ENCODE measurements around the gene CST6. TPM values are rescaled to one million over a fixed set of nuclear protein-coding genes. Genes with fewer than 3 reads are reported as not detected.
A peak's percentile ranks its signal among the peaks of the same experiment; 100 is the strongest.
"Not testable (repeated sequence)": the region's sequence is repeated elsewhere in the genome, so short reads cannot be mapped to it uniquely, and the experiment has no call there.

The CST6 gene
- total RNA-seq, 1 donor: not detected

DNA sequence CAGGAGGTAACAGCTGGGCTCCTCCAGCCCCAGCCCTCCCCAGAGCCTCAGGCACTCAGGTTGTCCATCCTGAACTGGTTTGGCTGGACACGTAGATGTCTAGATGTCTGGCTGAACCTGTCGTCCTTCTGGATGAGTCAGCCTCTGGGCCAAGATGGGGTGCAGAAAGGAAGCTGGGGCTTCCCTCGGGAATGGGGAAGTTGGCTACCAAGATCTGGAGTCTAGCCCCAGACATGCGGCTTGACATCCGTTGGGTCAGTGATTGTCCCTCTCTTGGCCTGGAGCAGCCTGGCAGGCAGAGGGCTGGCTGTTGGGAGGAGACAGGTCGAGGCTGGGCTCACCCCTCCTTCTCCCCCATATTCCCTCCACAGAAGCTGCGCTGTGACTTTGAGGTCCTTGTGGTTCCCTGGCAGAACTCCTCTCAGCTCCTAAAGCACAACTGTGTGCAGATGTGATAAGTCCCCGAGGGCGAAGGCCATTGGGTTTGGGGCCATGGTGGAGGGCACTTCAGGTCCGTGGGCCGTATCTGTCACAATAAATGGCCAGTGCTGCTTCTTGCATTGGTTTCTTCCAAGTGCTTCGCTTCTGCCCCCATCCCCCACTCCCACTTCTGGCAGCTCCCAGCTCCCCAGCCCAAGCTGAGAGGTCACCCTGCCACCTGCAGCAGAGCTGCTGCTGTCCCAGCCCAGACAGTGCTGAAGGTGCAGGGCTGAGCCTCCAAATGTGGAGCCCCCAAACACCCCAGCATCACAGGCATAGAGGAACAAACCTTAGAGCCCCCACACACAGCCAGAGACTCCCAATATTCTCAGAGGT, 1.3 kb downstream of the CST6 start:
- peak in 1 of 3 donors; percentile 44 for DNase-seq (ENCODE audit: low read depth in 2 of 3, low spot score in 2 of 3)

DNA sequence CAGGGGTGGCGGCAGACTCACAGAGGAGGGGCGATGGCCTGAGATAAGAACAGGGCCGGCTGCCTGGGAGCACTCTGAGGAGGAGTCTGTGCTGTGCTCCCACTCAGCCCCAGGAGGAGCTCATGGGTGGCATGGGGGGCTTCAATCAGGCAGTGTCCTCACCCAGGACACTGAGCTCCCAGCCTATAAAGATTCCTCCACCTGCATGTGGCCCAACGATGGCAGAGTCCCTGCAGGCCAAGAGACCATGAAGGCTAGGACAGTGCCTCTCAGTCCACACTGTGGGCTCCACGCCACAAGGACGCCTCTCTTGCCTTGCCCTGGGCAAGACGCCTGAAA, 1.9 kb downstream of the CST6 start:
- DNase-seq (ENCODE audit: low read depth in 2 of 3, low spot score in 2 of 3): no peak

DNA sequence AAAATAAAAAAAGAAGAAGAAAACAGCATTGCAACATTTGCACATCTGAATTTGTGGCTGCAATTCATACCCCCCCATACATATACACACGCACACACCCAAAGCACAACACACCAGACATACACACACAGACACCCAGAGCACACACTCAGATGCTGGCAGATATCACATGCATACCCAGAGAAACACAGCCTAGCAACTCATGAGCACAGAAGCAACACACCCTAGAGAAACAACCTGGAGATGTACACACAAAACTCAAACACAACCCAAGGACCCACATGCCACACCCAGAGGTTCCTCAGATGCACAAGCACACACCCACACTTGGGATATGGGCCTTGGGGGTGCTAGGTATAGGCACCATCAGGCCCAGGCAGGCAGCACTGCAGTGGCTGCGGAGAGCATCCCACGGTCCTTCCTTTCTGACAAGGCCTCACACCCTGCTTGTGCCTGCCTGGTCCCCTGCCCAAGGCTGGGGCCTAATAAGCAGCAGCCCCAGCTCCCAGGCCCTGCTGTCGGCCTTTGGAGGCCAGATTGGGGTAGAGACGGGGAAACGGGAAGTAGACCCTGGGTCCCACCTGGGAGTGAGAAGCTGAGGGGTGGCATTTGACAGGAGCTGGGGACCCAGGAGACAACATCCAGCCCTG, 3.1 kb downstream of the CST6 start:
- no peak for DNase-seq (ENCODE audit: low read depth in 2 of 3, low spot score in 2 of 3)

DNA sequence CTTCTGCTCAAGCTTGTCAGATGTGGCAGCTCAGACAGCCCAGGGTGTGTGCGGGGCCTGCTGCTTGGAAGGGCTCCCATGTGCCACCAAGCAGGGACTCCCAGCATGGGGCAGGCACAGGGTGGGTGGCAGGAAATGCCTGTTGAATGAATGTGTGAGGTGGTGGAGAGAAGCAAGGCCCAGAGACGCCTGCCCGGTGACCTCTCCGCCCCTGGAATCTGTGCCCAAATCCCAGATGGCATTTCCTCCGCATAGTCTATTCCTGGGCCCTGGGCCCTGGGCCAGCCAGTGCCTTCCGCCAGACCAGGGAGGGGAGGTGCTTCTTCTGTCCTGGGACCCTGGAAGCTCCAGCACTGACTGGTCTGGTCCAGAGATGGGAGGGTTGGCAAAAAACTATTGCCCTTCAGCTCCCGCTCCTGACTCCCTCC, 3.7 kb downstream of the CST6 start:
- no peak for DNase-seq (ENCODE audit: low read depth in 2 of 3, low spot score in 2 of 3)

DNA sequence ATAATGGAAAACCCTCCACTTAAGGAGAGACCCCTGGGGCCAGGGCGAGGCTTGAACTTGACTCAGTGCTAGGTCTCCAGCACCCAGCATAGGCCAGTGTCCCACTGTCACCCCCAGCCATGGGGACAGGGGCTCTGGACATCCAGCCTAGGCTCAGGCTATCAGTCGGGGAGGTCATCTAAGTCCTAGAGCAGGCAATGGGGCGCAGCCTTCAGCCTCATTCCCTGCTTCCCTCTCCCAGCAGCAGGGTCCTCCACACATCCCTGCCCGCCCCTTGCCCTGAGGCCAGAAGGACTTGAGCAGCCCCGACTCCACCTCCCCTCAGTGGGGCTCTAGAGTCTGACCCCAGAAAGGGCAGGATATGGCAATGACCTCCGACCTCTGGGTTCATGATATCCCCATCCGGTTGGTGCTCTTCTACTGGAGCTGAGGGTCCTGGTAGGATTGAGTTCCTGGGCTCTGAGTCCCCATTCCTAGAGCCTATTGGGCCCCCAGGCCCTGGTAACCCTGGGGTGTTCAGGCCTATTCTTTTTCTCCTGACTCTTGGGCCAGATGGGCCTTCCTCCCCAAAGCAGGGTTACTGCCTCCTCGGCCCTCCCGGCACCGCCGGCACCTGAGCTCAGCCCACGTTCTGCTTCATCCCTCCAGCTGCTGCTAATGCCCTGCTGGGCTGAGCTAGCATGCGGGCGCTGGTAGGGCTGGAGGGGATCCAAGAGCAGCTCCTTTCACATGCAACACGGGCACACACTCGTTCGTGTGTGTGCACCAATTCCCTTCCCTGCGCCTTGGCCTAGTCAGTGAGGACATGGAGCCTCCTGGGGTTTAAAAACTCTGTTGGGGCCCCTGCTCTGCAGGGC, 4.4 kb downstream of the CST6 start:
- no peak for DNase-seq (ENCODE audit: low read depth in 2 of 3, low spot score in 2 of 3)

DNA sequence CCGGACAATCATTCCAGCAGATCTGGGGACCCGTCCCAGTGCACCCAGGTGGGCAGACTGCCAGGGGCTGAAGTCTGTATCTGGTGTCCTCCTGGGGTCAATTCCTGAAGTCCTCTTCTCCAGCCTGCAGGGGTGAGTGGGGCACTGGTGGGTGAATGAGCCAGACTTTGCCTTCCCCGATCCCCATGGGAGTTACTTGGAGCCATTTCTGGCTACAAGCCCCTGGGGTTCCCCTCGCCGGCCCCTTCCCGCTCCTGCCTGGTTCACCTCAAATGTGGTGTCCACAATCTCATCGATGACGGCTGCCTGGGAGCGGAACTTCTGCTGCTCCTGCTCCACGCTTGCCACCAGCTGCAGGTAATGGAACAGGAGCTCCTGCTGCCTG, 5.0 kb downstream of the CST6 start:
- DNase-seq (ENCODE audit: low read depth in 2 of 3, low spot score in 2 of 3): no peak

DNA sequence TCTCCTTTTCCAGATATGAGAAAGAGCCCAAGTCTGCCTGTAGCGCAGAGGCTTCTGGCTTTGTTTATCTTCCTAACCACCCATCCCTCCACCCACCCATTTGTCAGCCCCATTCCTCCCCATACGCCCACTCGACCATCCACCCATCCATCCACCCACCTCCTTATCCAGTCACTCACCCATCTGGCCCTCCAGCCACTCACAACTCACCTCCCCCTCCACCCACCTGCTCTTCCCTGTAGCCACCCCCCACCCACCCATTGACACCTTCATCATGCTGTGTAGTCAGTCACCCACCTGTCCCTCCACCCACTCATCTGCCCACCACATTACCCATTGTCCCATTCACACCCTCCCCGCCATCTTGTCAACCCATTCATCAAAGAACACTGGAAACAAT, 5.5 kb downstream of the CST6 start:
- no peak for DNase-seq (ENCODE audit: low read depth in 2 of 3, low spot score in 2 of 3)

DNA sequence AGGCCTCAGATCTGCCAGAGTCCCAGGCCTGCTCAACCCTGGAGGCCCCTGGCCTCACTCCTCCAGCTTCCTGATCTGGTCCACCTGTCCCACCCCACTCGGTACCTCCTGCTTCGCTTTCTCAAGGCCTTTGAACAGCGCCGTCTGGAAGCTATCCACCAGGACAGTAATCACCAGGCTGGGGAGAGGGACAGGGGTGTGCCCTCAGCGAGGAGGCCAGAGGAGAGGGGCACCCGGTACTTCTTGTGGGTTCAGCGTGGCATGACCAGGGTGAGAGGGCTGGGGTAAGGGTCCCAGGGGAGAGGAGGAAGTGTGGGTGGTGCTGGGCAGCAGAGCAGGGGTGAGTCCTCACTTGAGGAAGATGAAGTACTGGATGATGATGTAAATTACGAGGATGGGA, 8.4 kb downstream of the CST6 start:
- no peak for DNase-seq (ENCODE audit: low read depth in 2 of 3, low spot score in 2 of 3)

DNA sequence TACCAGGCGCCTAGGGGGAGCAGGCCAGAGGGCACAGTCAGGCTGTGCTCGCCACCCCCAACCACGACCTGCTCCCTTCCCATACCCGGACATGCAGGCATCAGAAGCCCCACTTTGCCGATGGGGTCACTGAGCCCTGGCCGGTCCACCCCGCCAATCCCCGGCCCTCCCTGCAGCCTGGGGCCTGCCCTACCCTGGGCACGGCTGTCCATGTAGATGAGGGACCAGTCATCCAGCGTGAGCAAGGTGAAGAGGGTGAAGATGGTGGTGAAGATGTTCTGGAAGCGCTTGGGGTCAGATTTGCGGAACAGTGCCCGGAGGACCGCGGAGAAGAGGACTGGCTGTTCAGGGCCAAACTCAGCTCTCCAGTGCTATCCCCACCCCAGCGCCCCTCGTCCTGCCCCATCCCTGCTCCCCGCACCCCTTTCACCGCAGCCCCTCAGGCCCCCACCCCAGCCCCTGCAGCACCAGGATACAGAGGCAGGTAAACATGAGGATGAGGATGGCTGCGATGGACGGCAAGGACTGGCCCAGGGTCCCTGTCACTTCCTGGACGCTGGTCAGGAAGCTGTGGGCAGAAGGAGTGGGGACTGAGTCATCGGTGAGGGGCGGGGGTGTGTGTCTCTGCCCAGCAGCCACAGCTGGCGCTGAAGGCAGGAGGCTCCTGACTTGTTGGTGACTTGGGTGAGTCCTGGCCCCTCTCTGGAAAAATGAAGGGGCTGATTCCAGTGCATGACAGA, 9.0 kb downstream of the CST6 start:
- peak in 2 of 3 donors; percentile 76 to 84 for DNase-seq (ENCODE audit: low read depth in 2 of 3, low spot score in 2 of 3)

DNA sequence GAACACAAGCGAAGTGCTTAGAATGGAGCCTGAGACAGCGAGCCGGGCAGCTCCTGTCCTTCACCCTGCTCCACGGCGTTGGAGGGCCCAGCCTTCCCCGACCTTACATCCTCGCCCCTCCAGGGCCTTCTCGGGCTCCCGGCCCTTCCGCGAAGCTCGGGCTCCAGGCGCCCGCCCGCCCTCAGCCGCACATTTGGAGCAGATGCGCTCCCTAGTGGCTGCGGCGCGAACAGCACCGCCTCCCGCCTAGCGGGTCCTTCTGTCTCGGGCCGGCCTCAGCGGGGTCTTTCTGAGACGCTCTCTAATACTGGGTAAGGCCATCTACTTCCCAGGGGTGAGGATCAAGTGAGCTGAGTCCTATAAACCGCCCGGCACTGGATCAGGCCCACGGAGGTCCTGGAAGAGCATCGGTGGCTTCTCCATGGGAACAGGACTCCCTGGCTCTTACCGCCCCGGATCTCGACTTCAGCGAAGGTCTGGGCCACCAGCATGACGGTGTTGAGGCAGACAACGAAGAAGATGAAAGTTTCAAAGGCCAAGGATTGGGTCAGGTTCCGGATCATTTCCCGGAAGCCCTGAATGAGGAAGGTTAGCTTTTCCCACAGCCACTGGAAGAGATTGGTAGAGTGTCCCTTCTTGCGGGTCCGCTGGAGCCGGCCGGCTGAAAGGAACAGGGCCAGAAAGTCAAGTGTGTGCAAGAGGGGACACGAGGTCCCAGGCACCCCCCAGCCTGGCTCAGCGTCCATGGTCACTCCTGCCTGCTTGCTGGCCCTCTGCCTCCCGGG, 10.8 kb downstream of the CST6 start:
- DNase-seq (ENCODE audit: low read depth in 2 of 3, low spot score in 2 of 3): peak; percentile 60 to 74 (median 63)

DNA sequence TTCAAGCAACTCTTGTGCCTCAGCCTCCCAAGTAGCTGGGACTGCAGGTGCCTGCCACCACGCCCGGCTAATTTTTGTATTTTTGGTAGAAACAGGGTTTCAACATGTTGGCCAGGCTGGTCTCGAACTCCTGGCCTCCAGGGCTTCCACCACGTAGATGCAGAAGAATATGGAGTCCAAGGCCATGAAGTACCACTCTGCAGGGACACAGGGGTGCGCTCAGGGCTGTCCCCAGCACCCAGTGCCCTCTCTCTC, 11.3 kb downstream of the CST6 start:
- DNase-seq (ENCODE audit: low read depth in 2 of 3, low spot score in 2 of 3): not testable (repeated sequence)

DNA sequence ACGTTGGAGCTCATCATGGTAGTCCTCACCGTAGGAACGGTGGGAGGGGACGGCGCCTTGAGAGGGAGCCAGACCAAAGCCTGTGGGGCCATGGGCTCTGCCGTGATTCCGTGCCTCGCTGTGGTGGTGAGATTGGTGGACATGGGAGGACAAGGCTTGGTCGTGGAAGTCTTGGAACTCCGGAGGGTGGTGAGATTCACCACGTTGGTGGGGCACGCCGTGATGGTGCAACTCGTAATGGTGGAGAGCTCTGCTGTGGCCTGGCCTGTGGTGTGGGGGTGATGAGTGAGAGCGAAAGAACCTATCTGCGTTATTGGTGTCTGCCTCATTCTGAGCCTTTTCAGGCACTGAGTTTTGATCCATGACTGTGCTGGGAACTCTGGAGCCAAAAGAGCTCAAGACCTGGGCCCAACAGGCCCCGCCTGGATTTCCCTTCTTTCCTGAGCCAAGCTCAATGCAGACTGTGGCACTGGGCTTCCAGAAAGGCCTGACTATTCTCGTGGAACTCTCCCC, 14.3 kb downstream of the CST6 start, which contains the start of gene CATSPER1:
Gene CATSPER1, minus strand, starts transcription at position 463 of the 513 bp plus-strand sequence. Its CDS starts 100 bp downstream, at position 363.
- no peak for DNase-seq (ENCODE audit: low read depth in 2 of 3, low spot score in 2 of 3)

DNA sequence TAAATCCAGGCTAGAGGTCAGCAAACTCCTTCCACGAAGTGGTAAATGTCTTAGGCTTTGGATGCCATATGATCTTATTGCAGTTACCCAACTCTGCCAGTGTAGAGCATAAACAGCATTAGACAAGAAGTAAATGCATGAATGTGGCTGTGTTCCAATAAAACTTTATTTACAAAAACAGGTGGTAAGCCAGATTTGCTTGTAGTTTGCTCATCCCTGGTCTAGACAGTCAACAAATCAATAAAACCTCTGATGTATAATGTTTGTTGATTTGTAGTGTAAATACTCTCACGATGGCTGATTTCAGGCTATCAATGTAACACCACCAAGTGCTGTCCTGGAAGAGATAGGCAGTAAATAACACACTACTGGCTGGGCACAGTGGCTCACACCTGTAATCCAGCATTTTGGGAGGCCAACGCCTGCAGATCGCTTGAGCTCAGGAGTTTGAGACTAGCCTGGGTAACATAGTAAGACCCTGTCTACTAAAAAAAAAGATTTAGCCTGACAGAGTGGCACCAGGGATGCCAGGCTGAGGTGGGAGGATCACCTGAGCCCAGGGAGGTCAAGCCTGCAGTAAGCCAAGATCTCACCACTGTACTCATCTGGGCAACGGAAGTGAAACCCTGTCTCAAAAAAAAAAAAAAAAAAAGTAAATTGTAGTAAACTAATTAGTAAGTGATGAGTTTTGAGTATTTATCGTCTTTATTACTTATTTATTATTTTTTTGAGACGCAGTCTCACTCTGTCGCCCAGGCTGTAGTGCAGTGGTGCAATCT, 21.3 kb downstream of the CST6 start:
- DNase-seq (ENCODE audit: low read depth in 2 of 3, low spot score in 2 of 3): no peak

DNA sequence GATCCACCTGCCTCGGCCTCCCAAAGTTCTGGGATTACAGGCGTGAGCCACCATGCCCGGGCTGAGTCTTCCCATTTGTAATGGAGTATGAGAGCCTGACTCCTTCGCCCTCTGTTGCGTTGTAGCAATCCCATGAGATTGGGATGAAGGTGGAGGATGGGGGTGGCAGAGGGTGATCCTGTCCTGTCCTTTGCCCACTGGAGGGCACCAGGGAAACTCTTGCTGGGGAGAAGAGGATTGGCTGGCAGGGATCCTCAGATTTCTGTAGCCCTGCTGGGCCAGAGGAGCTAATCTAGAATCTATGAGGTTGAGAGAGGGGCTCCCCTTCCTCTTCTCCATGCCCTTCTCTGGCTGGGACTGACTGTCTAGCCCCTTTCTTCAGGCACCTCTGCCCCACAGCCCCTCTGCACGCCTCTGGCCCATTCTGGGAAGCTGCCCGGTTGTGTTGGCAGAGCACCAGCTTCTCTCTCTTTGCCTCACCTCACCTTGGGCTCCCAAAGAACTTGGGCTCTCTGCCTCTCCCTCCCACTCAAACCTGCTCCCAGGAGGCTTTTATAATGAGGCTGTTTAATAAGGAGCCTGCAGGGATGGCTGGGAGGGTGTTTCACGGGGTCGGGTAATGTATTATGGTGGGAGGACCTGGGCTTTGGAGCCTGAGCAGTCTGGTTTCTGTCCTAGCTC, 24.0 kb downstream of the CST6 start:
- no peak for DNase-seq (ENCODE audit: low read depth in 2 of 3, low spot score in 2 of 3)

DNA sequence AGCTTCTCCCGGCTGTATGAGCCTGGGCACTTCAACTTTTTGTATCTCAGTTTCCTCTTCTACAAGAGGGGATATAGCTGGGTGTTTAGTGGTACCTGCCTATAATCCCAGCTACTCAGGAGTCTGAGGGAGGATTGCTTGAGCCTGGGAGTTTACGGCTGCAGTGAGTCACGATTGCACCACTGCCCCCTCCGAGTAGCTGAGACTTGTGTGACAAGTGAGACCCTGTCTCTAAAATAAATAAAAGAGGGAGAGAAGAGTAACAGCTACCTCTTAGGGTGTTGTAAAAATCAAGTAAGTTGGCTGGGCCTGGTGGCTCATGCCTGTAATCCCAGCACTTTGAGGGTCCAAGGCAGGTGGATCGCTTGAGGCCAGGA, 24.5 kb downstream of the CST6 start:
- no peak for DNase-seq (ENCODE audit: low read depth in 2 of 3, low spot score in 2 of 3)

DNA sequence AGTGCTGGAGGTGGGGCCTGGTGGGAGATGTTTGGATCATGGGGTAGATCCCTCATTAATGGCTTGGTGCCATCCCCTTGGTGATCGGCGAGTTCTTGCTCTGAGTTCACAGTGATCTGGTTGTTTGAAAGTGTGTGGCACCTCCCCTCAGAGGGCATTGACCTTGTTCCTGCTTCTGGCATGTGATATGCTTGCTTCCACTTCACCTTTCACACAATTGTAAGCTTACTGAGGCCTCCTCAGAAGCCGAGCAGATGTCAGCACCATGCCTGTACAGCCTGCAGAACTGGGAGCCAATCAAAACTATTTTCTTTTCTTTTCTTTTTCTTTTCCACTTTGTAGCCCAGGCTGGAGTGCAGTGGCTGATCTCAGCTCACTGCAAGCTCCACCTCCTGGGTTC, 25.5 kb downstream of the CST6 start:
- DNase-seq (ENCODE audit: low read depth in 2 of 3, low spot score in 2 of 3): no peak

DNA sequence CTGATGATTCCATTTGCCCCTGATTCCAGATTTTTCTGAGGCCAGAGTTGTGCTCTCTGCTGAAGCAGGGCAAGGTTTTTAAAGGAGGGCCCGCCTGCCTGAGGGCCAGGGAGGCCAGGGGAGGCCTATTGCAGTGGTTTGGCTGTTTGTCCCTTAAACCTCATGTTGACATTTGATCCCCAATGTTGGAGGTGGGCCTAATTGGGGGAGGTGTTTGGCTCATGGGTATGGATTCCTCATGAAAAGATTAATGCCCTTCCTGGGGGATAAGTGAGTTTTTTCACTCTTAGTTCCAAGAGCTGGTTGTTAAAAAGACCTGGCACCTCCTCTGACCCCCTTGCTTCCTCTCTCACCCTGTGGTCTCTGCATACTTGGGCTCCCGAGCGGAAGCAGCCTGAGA, 28.0 kb downstream of the CST6 start:
- no peak for DNase-seq (ENCODE audit: low read depth in 2 of 3, low spot score in 2 of 3)

DNA sequence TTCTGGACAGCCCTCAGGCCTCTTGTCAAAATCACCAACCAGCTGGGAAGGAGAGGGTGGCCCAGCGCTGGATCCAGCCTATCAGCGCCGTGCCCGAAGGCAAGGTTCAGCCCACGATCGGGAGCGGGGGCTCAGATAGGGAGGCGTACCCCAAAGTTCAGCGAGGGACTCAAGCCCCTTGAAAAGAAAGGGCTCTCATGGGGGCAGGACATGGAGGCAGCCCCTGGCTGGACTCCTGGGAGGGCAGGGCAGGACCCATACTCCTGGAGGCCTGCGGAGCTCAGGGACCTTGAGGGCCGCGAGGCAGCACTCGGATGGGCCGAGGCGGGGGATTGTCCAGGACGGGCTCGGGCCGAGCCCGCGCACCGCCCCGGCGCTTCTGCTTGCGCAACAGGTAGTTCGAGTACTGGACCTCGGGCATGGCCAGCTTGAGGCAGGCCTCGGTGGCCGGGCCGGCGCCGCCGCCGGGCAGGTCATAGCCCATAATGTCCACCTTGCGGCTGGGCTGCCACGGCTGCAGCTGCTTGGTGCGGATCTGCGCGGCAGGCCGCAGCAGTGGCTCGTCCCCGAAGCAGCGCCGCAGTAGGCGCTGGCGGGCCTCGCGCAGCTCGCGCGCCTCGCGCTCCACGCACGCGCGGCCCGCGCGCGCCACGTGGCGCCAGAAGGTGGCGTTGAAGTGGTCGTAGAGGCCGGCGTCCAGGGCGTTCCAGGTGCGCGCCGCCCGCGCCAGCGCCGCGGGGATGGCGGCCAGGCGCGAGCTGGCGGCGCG, 30.6 kb downstream of the CST6 start:
- no peak for DNase-seq (ENCODE audit: low read depth in 2 of 3, low spot score in 2 of 3)
